Daoy (cell line): ENCODE measurements around the gene RBM15B. TPM values are rescaled to one million over a fixed set of nuclear protein-coding genes. Genes with fewer than 3 reads are reported as not detected.
A peak's percentile ranks its signal among the peaks of the same experiment; 100 is the strongest.
"Not testable (repeated sequence)": the region's sequence is repeated elsewhere in the genome, so short reads cannot be mapped to it uniquely, and the experiment has no call there.

ENCODE experiments used
- DNase-seq: peaks from one replicate; pipeline ENCODE4 v3.0.0-alpha.2; 2015; ENCODE audit warnings: low read depth
- total RNA-seq: library from RNA; depleted of rRNA; stranded (reverse); fragments of >200 nt; shearing (Covaris generic); gene quantifications from 2 replicates; pipeline ENCODE4 v1.2.3, GENCODE V29; 2014; rRNA removed

RBM15B gene, protein sequence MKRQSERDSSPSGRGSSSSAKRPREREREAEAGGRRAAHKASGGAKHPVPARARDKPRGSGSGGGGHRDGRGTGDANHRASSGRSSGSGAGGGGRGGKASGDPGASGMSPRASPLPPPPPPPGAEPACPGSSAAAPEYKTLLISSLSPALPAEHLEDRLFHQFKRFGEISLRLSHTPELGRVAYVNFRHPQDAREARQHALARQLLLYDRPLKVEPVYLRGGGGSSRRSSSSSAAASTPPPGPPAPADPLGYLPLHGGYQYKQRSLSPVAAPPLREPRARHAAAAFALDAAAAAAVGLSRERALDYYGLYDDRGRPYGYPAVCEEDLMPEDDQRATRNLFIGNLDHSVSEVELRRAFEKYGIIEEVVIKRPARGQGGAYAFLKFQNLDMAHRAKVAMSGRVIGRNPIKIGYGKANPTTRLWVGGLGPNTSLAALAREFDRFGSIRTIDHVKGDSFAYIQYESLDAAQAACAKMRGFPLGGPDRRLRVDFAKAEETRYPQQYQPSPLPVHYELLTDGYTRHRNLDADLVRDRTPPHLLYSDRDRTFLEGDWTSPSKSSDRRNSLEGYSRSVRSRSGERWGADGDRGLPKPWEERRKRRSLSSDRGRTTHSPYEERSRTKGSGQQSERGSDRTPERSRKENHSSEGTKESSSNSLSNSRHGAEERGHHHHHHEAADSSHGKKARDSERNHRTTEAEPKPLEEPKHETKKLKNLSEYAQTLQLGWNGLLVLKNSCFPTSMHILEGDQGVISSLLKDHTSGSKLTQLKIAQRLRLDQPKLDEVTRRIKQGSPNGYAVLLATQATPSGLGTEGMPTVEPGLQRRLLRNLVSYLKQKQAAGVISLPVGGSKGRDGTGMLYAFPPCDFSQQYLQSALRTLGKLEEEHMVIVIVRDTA
- total RNA-seq = 8.7 and 12.6 TPM in 2 replicates

DNA sequence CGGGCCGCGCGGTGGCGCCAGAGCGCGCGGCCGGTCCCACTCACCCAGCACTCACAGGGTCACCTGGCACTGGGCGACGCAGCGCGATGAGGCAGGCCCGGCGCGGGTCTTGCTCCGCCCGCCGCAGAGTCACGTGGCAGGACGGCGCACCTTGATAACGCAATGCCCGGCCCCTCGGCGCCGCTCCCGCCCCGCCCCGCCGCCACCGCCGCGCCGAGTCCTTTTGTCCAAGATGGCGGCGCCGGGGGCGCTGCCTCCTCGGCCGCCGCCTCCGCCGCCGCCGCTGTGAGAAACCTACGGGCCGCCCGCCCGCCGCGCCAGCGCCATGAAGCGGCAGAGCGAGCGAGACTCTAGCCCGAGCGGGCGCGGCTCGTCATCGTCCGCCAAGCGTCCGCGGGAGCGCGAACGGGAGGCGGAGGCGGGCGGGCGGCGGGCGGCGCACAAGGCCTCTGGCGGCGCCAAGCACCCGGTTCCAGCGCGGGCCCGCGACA, at the start of gene RBM15B:
Gene RBM15B, plus strand, starts transcription at position 211 of the 491 bp plus-strand sequence. Its CDS starts 115 bp downstream, at position 326.
- peak; percentile 97 for DNase-seq

GRCh38 chr3:51343918-51344687, 47.0 kb upstream of the RBM15B start:
- DNase-seq = peak; percentile 70

DNA sequence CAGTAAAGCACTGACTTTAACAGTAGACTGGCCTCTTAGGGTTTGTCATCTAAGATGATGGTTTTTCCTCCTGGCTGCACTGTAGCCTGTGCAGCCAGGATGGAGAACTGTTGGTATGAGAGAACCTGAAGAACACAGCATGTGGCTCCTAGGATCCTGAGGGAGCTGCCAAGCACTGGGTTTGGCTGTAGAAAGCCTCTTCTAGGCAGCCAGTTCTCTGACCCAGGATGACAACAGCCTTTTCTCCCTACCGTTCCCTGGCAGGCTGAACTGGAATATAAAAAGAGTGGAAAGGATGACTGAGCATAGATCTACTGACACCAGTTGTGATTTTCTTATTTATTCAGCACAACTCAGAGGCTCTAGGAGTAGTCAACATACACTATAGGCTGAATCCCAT, 40.3 kb upstream of the RBM15B start:
- no peak for DNase-seq

GRCh38 chr3:51353131-51353530, 38.0 kb upstream of the RBM15B start:
- no peak for DNase-seq

DNA sequence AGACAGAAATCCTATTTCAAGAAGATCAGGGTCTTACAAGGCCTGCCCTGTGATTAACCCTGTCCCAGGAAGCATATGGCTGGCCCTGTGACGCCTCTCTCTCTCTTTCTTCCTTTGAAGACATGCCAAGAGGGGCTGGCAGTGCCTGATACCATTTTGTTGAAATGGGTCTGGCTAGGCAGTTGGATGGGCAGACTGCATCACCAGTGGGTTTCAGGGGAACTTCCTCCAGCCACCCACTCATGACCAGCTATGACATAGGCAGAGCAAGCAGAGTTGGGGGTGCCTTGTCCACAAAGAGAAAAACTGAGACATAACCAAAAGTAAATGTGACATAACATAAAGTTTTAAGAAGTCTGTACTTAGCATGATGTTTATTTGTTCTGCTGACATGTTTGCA, 37.4 kb upstream of the RBM15B start:
- no peak for DNase-seq

DNA sequence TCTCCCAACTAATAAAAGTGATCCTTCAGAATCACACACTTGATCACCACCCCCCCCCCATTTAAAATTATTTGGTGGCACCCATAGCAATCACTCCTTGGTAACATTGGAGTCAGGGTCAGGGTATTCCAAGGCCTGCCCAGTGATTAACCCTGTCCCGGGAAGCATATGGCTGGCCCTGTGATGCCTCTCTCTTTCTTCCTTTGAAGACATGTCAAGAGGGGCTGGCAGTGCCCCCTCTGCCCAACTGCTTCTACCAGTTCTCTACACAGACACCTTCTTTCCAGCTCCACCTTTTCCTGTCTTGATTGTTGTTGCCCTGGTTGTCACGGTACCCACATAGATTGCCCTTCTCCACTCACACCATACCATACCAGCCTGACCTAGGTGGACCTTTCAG, 36.9 kb upstream of the RBM15B start:
- DNase-seq = no peak

DNA sequence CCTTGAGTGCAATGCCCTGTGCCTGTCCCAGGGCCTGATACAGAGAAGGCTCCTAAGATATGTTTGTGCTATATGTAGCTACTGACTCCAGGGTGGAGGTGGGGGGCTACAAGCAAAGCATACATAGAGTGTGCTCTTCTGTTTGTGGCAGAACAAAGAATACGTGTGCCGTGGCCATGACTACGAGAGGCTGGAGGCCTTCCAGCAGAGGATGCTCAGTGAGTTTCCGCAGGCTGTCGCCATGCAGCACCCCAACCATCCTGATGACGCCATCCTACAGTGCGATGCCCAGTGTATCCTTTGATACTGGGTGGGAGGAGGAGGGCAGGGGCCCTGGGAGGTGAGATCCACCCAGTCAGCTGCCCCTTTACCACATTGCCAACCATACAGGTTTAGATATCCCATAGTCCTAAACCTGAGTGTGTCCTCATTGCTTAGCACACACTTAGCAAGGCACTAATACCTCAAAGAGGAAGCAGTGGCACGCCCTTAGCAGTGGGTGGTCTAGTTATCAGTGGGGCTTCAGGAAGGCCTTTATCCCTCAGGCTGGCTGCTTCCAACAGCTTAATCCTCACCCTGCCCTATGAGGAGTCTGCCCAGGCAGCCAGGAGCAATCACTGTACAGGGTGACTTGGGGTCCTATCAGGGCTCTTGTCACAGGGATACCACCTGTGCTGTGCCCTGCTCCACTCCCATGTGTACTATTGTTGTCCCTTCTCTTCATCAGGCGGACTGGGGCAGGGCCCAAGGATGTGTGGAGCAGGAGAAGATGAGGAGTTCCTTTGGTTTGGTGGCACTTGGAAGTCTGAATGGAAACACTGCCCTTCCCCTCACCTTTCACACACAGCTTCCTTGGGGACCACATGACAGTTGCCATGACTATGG, 36.1 kb upstream of the RBM15B start:
- no peak for DNase-seq

DNA sequence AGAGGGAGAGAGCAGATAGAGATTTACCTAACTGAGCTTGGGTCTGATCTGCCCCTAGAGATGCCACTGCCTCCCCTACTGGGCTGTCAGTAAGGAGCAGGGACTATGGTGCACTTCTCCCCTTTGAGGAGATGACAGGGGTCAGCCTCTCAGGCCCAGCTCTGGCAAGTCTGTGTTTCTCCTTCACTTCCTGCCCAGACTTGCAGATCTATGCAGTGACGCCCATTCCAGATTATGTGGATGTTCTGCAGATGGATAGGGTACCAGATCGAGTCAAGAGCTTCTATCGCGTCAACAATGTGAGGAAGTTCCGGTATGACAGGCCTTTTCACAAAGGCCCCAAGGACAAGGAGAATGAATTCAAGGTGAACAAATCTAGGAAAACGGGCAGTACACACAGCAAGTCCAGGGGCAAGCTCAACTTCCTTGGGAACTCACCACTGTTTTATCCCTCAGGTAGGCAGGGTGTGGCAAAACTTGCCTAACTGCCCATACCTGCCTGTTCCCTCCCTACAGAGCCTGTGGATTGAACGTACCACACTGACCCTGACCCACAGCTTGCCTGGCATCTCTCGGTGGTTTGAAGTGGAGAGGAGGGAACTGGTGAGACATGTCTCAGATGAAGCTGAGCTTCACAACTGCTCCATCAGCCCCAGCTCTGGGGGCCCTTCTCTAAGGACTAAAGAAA, 35.0 kb upstream of the RBM15B start:
- no peak for DNase-seq

DNA sequence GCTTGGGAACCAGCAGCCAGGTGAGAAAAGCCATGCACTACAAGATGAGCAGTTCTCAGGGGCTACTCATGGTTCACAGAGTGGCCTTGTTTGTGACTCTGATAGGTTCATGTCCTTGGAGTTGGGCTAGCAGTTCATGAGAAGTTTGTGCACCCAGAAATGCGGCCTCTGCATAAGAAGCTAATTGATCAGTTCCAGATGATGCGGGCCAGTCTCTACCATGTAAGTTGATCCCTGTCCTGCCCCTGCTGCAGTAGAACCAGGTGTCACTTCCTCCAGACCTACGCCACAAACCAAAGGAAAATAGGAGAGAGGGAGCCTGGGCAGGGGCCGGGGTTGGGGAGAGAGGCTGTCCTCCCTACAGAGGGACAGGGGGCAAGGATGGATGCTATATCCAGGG, 33.2 kb upstream of the RBM15B start:
- no peak for DNase-seq

GRCh38 chr3:51358981-51359380, 32.1 kb upstream of the RBM15B start:
- DNase-seq = no peak

DNA sequence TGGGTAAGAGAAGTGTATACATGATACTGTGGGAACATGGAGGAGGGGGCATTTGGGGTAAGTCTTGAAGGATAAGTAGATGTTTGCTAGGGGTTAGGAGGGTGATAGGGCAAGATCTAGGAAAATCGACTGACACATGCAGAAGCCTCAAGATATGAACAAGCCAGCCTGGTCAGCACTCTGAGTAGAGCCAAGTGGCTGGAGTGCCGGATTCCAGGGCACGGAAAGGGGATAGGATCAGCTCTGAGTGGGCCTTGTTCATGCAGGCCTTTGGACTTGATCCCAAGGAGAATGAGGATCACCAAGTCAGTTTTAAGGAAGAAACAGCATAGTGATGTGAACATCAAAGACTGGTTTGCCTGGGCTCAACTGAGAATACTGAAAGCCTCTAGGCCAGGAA, 30.3 kb upstream of the RBM15B start:
- DNase-seq = no peak

DNA sequence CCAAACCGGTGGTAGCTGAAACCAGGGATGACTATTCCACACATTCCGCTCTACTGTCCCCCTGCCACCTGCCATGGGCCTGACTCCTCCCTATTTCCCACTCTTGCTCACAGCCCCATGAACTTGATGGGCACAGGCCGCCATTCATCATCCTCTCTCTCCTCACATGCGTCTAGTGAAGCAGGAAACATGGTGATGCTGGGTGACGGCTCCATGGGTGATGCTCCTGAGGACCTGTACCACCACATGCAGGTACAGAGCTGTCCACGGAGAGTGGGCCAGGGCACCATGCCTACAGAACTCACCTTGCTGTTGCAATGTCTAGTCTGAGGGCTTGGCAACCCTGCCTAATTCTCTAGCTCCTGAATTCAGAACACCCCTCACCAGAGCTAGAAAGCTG, 29.3 kb upstream of the RBM15B start:
- DNase-seq = no peak

DNA sequence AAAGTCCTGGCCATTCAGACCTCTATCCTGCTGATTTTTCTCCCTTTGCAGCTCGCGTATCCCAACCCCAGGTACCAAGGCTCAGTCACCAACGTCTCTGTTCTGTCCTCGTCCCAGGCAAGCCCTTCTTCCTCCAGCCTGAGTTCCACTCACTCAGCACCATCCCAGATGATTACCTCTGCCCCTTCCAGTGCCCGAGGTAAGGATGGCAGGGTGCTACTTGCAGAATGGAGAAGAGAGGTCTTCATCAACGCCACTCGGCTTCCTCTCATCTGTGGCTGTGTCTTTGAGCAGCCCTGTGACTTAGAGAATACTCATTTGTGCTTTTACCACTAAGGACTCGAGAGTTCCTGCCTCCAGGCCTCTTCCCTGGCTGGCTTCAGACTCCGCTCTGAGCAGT, 28.6 kb upstream of the RBM15B start:
- no peak for DNase-seq

GRCh38 chr3:51368276-51368675, 22.8 kb upstream of the RBM15B start:
- DNase-seq = not testable (repeated sequence)

DNA sequence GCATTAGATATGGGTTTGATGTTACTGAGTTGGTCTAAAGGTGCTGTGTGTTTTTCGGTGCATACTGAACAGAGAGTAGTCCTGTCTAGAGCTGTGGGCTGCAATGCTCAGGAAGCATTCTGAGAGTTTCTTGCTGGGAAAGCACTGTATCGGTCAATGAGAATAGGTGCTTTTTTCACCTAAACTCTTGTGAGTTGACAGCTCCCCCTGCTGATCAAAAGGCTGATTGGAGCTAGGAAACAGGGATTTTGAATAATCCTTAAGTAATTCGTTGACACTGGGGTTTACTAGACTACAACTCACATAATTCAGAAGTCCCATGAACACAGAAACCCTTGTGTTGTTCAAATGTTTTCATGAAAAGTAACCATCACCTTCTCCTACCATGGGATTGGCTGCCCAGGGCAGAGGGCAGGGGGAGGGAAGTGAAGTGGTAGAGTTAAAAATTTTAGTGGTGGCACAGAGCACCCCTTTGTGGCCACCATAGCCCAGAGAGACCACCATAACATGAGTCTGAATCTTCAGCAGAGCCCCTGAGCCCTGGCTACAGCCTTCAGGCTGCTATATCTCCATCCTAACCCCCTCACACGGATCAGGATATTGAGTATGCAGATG, 19.0 kb upstream of the RBM15B start:
- DNase-seq = peak; percentile 48

DNA sequence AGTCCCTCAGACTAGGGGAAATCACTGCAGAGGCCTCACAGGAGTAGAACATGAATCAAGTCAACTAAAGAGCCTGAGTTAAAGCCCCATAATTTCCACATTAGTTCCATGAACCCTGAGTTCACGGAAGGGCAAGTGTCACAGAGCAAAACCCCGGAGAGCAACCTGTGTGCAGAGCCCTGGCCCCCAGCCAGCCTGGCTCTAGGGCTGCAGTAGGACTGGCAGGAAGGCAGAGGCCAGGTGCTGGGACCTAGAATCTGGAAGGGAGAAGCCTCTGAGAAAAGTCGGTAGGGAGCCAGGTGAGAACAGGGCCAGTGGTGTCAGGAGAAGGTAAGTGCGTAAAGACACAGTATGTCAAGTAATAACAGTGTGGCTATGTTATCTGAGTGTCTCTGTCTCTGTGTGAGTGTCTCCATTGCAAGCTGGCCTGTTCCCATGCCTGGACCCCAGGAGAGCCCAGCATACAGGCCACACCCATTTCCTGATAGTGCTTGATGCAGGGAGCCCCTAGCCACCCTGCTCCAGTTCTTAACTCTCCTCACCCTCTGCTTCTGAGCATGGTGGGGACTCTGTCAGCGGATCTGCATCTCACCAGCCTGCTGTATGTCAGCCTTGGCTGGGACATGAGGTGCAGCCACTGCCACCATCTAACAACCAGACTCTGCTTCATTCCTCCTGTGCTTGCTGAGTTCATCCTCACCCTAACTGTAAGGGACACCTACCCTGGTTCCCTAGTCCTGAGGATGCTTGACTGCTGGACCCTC, 17.2 kb upstream of the RBM15B start:
- DNase-seq = no peak

GRCh38 chr3:51374456-51374855, 16.6 kb upstream of the RBM15B start:
- no peak for DNase-seq

DNA sequence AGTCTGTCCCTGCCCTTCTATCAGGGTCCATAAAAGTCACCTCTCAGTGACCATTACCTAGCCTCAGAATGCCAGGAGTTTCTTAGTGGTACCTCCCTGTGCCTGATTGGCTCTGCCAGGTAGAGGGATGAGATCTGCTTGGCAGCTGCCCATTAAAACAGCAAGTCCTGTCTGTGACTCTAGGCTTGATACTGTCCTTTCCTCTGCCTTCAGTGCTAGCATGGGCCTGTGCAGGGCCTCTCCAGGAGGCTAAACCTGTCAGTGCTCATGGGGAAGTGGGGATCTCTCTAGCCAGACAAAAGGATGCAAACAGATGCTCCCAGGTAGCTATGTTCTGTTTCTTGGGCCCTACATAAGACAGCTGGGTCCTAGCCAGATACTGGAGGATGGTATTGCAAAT, 15.9 kb upstream of the RBM15B start:
- no peak for DNase-seq

DNA sequence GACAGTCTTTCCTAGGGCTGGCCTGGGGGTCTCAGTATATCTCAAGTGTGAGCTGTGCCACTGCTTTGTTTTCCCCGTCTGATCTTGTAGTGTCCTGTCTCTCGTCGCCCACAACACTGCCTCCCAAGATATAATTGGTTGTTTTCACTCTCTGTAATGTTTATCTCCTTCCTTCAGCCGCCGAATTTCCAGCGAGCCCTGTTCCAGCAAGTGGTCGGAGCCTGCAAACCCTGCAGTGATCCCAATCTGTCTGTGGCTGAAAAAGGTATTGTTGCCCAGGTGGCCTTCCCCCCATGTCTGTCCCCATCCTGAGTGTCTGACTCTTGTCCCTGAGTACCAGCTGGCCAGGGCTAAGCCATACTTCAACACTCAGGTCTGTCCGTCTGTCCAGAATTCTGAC, 15.5 kb upstream of the RBM15B start:
- DNase-seq = no peak
